Colonic mucosa (tissue), 4 donors: Measurements from ENCODE around the gene MIDN. TPM values are rescaled to one million over a fixed set of nuclear protein-coding genes. Genes with fewer than 3 reads are reported as not detected.

Source experiments
- DNase-seq: peaks from one replicate; pipeline ENCODE4 v3.0.0-alpha.2; 2020
- H3K27ac ChIP-seq: fragments of 200-600 bp; one replicate; pipeline ENCODE4 v1.8.0; 2021
- H3K27me3 ChIP-seq: fragments of 200-600 bp; one replicate; pipeline ENCODE4 v1.8.0; 2021
- H3K36me3 ChIP-seq: fragments of 200-600 bp; one replicate; pipeline ENCODE4 v1.8.0; 2021
- H3K4me1 ChIP-seq: fragments of 200-600 bp; one replicate; pipeline ENCODE4 v1.8.0; 2021; ENCODE audit warnings: mild to moderate bottlenecking
- H3K4me3 ChIP-seq: fragments of 200-600 bp; one replicate; pipeline ENCODE4 v1.8.0; 2021
- H3K9ac ChIP-seq, 2 donors: one replicate each; pipeline ENCODE4 v1.7.0; 2013; ENCODE audit warnings: control low read depth in 2 of 2, low read depth in 2 of 2, low read length in 2 of 2
- H3K9me3 ChIP-seq: fragments of 200-600 bp; one replicate; pipeline ENCODE4 v1.8.0; 2021
- CTCF ChIP-seq: fragments of 200-600 bp; IDR thresholded peaks from one replicate; pipeline ENCODE4 v1.8.0; 2022; ENCODE audit warnings: antibody characterized with exemption, mild to moderate bottlenecking
- intact Hi-C: fragments of 100-400 bp; cut with DNase I; formaldehyde crosslinking; loops from one replicate; pipeline ENCODE4 v1.14.1; 2022
- total RNA-seq, 2 donors: library from RNA; stranded (reverse); fragmentation: NEBNext Ultra II Directional in 1 of 2; extraction: Animal tissue kit (Norgen Biotek cat#: 25700) in 1 of 2; gene quantifications; one replicate each; pipeline ENCODE4 v1.2.1, GENCODE V29; 2021
- donor health status: healthy.
- donor health status: DM: no; HTN: no; CAD: no.
- donor health status: DM: no; HTN: no; CAD: no.

The MIDN gene
- total RNA-seq, 2 donors from 2014 or later, result 172 to 177 TPM

- Histone ChIP-seq H3K9me3 (no peaks in the 10 kb centered on the region), H3K27ac (no peak overlapping the region), H3K9ac (no peak overlapping the region), H3K4me1 (peaks cover 12% of the 10 kb centered on the region), H3K4me3 (no peak overlapping the region), H3K27me3 (peaks cover 8% of the 10 kb centered on the region), H3K36me3 (no peaks in the 10 kb centered on the region)
- DNase-seq, result no peak
- TF ChIP-seq CTCF, result no peak
- intact Hi-C loops, result loop anchor here (5.0 to 10.0 kb wide), 3 partner anchors 76 to 233 kb away; partner anchors contain the start of genes ADAMTSL5 and NDUFS7
Measured at GRCh38 chr19:1281569-1282287, 33.3 kb downstream of the MIDN start.

GRCh38 chr19:1282588-1283206, 34.3 kb downstream of the MIDN start:
- H3K27ac ChIP-seq, result peak overlapping the region; percentile 91
- TF ChIP-seq CTCF, result no peak
- H3K9me3 ChIP-seq, result no peaks in the 10 kb centered on the region
- H3K4me1 ChIP-seq, result peaks cover 8% of the 10 kb centered on the region
- H3K27me3 ChIP-seq, result peaks cover 13% of the 10 kb centered on the region
- H3K36me3 ChIP-seq, result no peaks in the 10 kb centered on the region
- intact Hi-C loops, result loop anchor here (5.0 to 10.0 kb wide), 3 partner anchors 75 to 232 kb away; partner anchors contain the start of genes ADAMTSL5 and NDUFS7
- peak overlapping the region; percentile 37 to 89 for H3K9ac ChIP-seq
- H3K4me3 ChIP-seq, result peak overlapping the region; percentile 16
- peak; percentile 48 for DNase-seq

- Histone ChIP-seq H3K4me1 (peaks cover 8% of the 10 kb centered on the region), H3K36me3 (no peaks in the 10 kb centered on the region), H3K27me3 (peaks cover 17% of the 10 kb centered on the region), H3K4me3 (peak overlapping the region; percentile 16), H3K27ac (peak overlapping the region; percentile 91), H3K9ac (peak overlapping the region; percentile 37 to 89), H3K9me3 (no peaks in the 10 kb centered on the region)
- peak; percentile 56 for DNase-seq
- intact Hi-C loops, result loop anchor here (5.0 to 10.0 kb wide), 3 partner anchors 74 to 231 kb away; partner anchors contain the start of genes ADAMTSL5 and NDUFS7
- no peak for TF ChIP-seq CTCF
Measured at GRCh38 chr19:1283207-1283916, 35.0 kb downstream of the MIDN start.

GRCh38 chr19:1283917-1284292, 35.5 kb downstream of the MIDN start:
- Histone ChIP-seq H3K9me3 (no peaks in the 10 kb centered on the region), H3K4me1 (peaks cover 8% of the 10 kb centered on the region), H3K4me3 (peak overlapping the region; percentile 16), H3K27ac (peak overlapping the region; percentile 91), H3K36me3 (no peaks in the 10 kb centered on the region), H3K9ac (peak overlapping the region; percentile 37 to 89), H3K27me3 (peaks cover 17% of the 10 kb centered on the region)
- no peak for DNase-seq
- no peak for TF ChIP-seq CTCF
- intact Hi-C loops, result loop anchor here (5.0 to 10.0 kb wide), 3 partner anchors 73 to 231 kb away; partner anchors contain the start of genes ADAMTSL5 and NDUFS7

- Histone ChIP-seq H3K9me3 (no peaks in the 10 kb centered on the region), H3K9ac (peak overlapping the region; percentile 37 to 89), H3K27ac (peak overlapping the region; percentile 91), H3K36me3 (no peaks in the 10 kb centered on the region), H3K4me3 (peak overlapping the region; percentile 16), H3K4me1 (peaks cover 8% of the 10 kb centered on the region), H3K27me3 (peaks cover 17% of the 10 kb centered on the region)
- no peak for TF ChIP-seq CTCF
- peak; percentile 88 for DNase-seq
- intact Hi-C loops, result loop anchor here (5.0 to 10.0 kb wide), 3 partner anchors 73 to 230 kb away; partner anchors contain the start of genes ADAMTSL5 and NDUFS7
Measured at GRCh38 chr19:1284293-1284978, 36.1 kb downstream of the MIDN start.
